Astrocyte (in vitro differentiated cells and primary cell): ENCODE measurements around the gene TLN1. TPM values are rescaled to one million over a fixed set of nuclear protein-coding genes. Genes with fewer than 3 reads are reported as not detected.
A peak's percentile ranks its signal among the peaks of the same experiment; 100 is the strongest.

ENCODE experiments used
- DNase-seq: peaks from one replicate; pipeline ENCODE4 v3.0.0-alpha.2; 2010; ENCODE audit warnings: low read depth
- FAIRE-seq: peaks from 2 replicates; lab custom pipeline; 2011; peaks lifted over from hg19 to GRCh38; lab: Jason Lieb, UNC
- H2AFZ ChIP-seq: 2 replicates; pipeline ENCODE4 v1.6.0; 2012; ENCODE audit warnings: low read depth, low read length, inconsistent platforms
- H3K27ac ChIP-seq: 2 replicates; pipeline ENCODE4 v1.5.1; 2011; ENCODE audit warnings: low read depth, low read length, inconsistent platforms
- H3K27me3 ChIP-seq: 2 replicates; pipeline ENCODE4 v1.6.0; 2011; ENCODE audit warnings: low read length, inconsistent platforms; ENCODE audit not compliant: insufficient read depth
- H3K36me3 ChIP-seq: 2 replicates; pipeline ENCODE4 v1.5.1; 2011; ENCODE audit warnings: low read length, inconsistent platforms; ENCODE audit not compliant: insufficient read depth
- H3K4me1 ChIP-seq: 2 replicates; pipeline ENCODE4 v1.5.1; 2011; ENCODE audit warnings: low read length, inconsistent platforms; ENCODE audit not compliant: insufficient read depth
- H3K4me2 ChIP-seq: 2 replicates; pipeline ENCODE4 v1.6.0; 2012; ENCODE audit warnings: low read length, inconsistent platforms
- H3K4me3 ChIP-seq: 2 replicates; pipeline ENCODE4 v1.5.1; 2011; ENCODE audit warnings: low read depth, mild to moderate bottlenecking, low read length, inconsistent platforms; ENCODE audit not compliant: insufficient read depth
- H3K79me2 ChIP-seq: 2 replicates; pipeline ENCODE4 v1.6.0; 2012; ENCODE audit warnings: mild to moderate bottlenecking, low read length, inconsistent platforms; ENCODE audit not compliant: insufficient read depth
- H3K9ac ChIP-seq: 2 replicates; pipeline ENCODE4 v1.6.0; 2012; ENCODE audit warnings: mild to moderate bottlenecking, low read length, inconsistent platforms
- H3K9me3 ChIP-seq: 2 replicates; pipeline ENCODE4 v1.5.1; 2012; ENCODE audit warnings: low read depth, mild to moderate bottlenecking, low read length, inconsistent platforms; ENCODE audit not compliant: insufficient read depth
- H4K20me1 ChIP-seq: 2 replicates; pipeline ENCODE4 v1.6.0; 2012; ENCODE audit warnings: low read length, inconsistent platforms; ENCODE audit not compliant: insufficient read depth
- H3K27ac Mint-ChIP-seq: one replicate; pipeline ENCODE4 v1.8.0; 2021; ENCODE audit warnings: mild to moderate bottlenecking, mixed read lengths; ENCODE audit not compliant: unreplicated experiment
- H3K27me3 Mint-ChIP-seq: one replicate; pipeline ENCODE4 v1.8.0; 2021; ENCODE audit warnings: low read depth, mixed read lengths; ENCODE audit not compliant: unreplicated experiment
- H3K36me3 Mint-ChIP-seq: one replicate; pipeline ENCODE4 v1.8.0; 2021; ENCODE audit warnings: low read depth, mixed read lengths; ENCODE audit not compliant: unreplicated experiment
- H3K4me1 Mint-ChIP-seq: one replicate; pipeline ENCODE4 v1.8.0; 2021; ENCODE audit warnings: low read depth, mixed read lengths; ENCODE audit not compliant: unreplicated experiment
- H3K4me3 Mint-ChIP-seq: one replicate; pipeline ENCODE4 v1.8.0; 2021; ENCODE audit warnings: mild to moderate bottlenecking, moderate library complexity, mixed read lengths; ENCODE audit not compliant: unreplicated experiment
- H3K9me3 Mint-ChIP-seq: one replicate; pipeline ENCODE4 v1.8.0; 2021; ENCODE audit warnings: mild to moderate bottlenecking, mixed read lengths; ENCODE audit not compliant: unreplicated experiment
- CTCF ChIP-seq: IDR thresholded peaks from 2 replicates; pipeline ENCODE4 v1.5.1; 2011; ENCODE audit warnings: low read depth, mild to moderate bottlenecking, inconsistent platforms, low read length, moderate library complexity; ENCODE audit not compliant: insufficient read depth
- EZH2 ChIP-seq: IDR thresholded peaks from 2 replicates; pipeline ENCODE4 v1.6.1; 2012; ENCODE audit warnings: mild to moderate bottlenecking, low read length, inconsistent platforms; ENCODE audit not compliant: insufficient read depth
- total RNA-seq: library from RNA; stranded (reverse); gene quantifications from 2 replicates; pipeline ENCODE4 v1.2.1, GENCODE V29; 2021

Gene TLN1
- total RNA-seq, 1 donor from 2014 or later: 525 TPM

GRCh38 chr9:35679766-35680330 lies 52.1 kb downstream of the TLN1 start:
- H3K27ac ChIP-seq: no peak overlapping the region
- peaks cover 13% of the 10 kb centered on the region for H3K79me2 ChIP-seq
- H3K4me1 Mint-ChIP-seq: peaks cover 41% of the 10 kb centered on the region
- no peak overlapping the region for H3K4me3 Mint-ChIP-seq
- FAIRE-seq: no peak
- H3K9me3 ChIP-seq: no peaks in the 10 kb centered on the region
- H4K20me1 ChIP-seq: peaks cover 54% of the 10 kb centered on the region
- no peaks in the 10 kb centered on the region for H3K27me3 ChIP-seq
- peaks cover 6% of the 10 kb centered on the region for H3K27me3 Mint-ChIP-seq
- TF ChIP-seq EZH2: no peak
- TF ChIP-seq CTCF: no peak
- no peak overlapping the region for H2AFZ ChIP-seq
- no peaks in the 10 kb centered on the region for H3K9me3 Mint-ChIP-seq
- peaks cover 27% of the 10 kb centered on the region for H3K36me3 ChIP-seq
- H3K4me3 ChIP-seq: no peak overlapping the region
- peaks cover 24% of the 10 kb centered on the region for H3K36me3 Mint-ChIP-seq
- H3K27ac Mint-ChIP-seq: no peak overlapping the region
- no peak overlapping the region for H3K4me2 ChIP-seq
- no peak overlapping the region for H3K9ac ChIP-seq
- peaks cover 41% of the 10 kb centered on the region for H3K4me1 ChIP-seq
- peak; percentile 30 for DNase-seq

- Mint-ChIP-seq H3K27me3 (peaks cover 13% of the 10 kb centered on the region), H3K36me3 (peaks cover 17% of the 10 kb centered on the region), H3K9me3 (no peaks in the 10 kb centered on the region), H3K4me3 (peak overlapping the region; percentile 64), H3K4me1 (peaks cover 34% of the 10 kb centered on the region), H3K27ac (no peak overlapping the region)
- Histone ChIP-seq H3K27me3 (peaks cover 3% of the 10 kb centered on the region), H3K36me3 (peaks cover 20% of the 10 kb centered on the region), H3K79me2 (peaks cover 5% of the 10 kb centered on the region), H4K20me1 (peaks cover 46% of the 10 kb centered on the region), H3K4me1 (peaks cover 33% of the 10 kb centered on the region), H3K4me2 (no peak overlapping the region), H2AFZ (no peak overlapping the region), H3K27ac (no peak overlapping the region), H3K9ac (no peak overlapping the region), H3K9me3 (no peaks in the 10 kb centered on the region), H3K4me3 (no peak overlapping the region)
- TF ChIP-seq CTCF (no peak), EZH2 (no peak)
- DNase-seq (no peak), FAIRE-seq (no peak)
Observed at GRCh38 chr9:35679091-35679490, 52.9 kb downstream of the TLN1 start.

- H3K27ac ChIP-seq: no peak overlapping the region
- H3K4me3 ChIP-seq: peak overlapping the region; percentile 48
- H3K36me3 Mint-ChIP-seq: no peaks in the 10 kb centered on the region
- no peaks in the 10 kb centered on the region for H3K36me3 ChIP-seq
- H3K4me2 ChIP-seq: peak overlapping the region; percentile 93
- H3K9me3 Mint-ChIP-seq: no peaks in the 10 kb centered on the region
- H2AFZ ChIP-seq: peak overlapping the region; percentile 98
- H3K79me2 ChIP-seq: no peaks in the 10 kb centered on the region
- peak overlapping the region; percentile 81 for H3K4me3 Mint-ChIP-seq
- peaks cover 16% of the 10 kb centered on the region for H3K4me1 ChIP-seq
- FAIRE-seq (no peak), DNase-seq (no peak)
- no peak for TF ChIP-seq EZH2
- no peak for TF ChIP-seq CTCF
- peaks cover 20% of the 10 kb centered on the region for H3K27me3 Mint-ChIP-seq
- H3K27me3 ChIP-seq: peaks cover 11% of the 10 kb centered on the region
- H4K20me1 ChIP-seq: peaks cover 15% of the 10 kb centered on the region
- peak overlapping the region; percentile 54 for H3K9ac ChIP-seq
- no peak overlapping the region for H3K27ac Mint-ChIP-seq
- H3K4me1 Mint-ChIP-seq: peaks cover 3% of the 10 kb centered on the region
- H3K9me3 ChIP-seq: no peaks in the 10 kb centered on the region
Observed at GRCh38 chr9:35675732-35676392, 56.1 kb downstream of the TLN1 start.
